Measurements from ENCODE around the gene MOG. TPM values are rescaled to one million over a fixed set of nuclear protein-coding genes. Genes with fewer than 3 reads are reported as not detected.

Gene MOG
- total RNA-seq, 6 experiments from 2014 or later, result not detected

DNA sequence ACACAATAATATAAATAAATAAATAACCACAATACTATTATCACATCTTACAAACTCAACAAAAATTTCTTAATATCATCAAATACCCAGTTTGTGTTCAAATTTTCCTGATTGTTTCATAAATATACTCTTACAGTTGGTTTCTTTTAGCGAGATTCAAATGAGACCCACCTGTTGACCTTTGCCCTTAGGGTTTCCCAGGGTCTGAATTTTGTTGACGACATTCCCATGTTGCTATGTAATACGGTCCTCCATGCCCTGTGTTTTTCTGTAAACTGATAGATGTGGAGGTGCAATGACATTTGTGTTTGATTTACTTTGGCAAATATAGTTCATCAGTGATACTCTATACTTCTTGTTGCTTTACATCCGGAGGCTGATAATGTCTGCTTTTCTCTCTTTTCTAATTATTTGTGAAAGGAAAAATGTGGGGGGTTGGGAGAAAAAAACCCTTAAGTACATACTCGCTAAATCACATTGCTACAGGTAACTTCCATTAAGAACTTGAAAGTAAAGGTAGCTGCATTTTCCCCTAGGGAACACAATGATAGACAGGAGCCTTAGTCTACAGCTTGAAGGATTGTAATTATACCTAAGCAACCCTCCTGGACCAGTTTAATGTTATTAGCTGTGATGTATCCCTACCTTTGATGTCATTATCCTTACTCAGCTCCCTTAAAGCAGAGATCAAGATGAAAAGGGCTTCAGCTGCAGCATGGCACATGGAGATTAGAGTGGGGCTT lies 6.6 kb downstream of the MOG start:
- H3K27ac ChIP-seq, result no peak overlapping the region
- TF ChIP-seq, protein P1, sequence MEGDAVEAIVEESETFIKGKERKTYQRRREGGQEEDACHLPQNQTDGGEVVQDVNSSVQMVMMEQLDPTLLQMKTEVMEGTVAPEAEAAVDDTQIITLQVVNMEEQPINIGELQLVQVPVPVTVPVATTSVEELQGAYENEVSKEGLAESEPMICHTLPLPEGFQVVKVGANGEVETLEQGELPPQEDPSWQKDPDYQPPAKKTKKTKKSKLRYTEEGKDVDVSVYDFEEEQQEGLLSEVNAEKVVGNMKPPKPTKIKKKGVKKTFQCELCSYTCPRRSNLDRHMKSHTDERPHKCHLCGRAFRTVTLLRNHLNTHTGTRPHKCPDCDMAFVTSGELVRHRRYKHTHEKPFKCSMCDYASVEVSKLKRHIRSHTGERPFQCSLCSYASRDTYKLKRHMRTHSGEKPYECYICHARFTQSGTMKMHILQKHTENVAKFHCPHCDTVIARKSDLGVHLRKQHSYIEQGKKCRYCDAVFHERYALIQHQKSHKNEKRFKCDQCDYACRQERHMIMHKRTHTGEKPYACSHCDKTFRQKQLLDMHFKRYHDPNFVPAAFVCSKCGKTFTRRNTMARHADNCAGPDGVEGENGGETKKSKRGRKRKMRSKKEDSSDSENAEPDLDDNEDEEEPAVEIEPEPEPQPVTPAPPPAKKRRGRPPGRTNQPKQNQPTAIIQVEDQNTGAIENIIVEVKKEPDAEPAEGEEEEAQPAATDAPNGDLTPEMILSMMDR (IDR thresholded peaks at IDR 0.05), result no peak
- no peak for TF ChIP-seq POLR2A (IDR thresholded peaks at IDR 0.05)
- no peaks in the 10 kb centered on the region for H3K9me3 ChIP-seq
- intact Hi-C loops (cut with DNase I), result no loop called here
- no peak for DNase-seq
- no peak overlapping the region for H3K4me3 ChIP-seq
- no peaks in the 10 kb centered on the region for H3K36me3 ChIP-seq
- no peaks in the 10 kb centered on the region for H3K27me3 ChIP-seq
- WGBS (ENCODE audit: insufficient coverage, low coverage, low lambda C conversion rate, missing lambda C conversion rate), result 38% methylated on average over 5 of the region's 5 CpGs
- ATAC-seq, result no peak
- H3K4me1 ChIP-seq, result no peaks in the 10 kb centered on the region

DNA sequence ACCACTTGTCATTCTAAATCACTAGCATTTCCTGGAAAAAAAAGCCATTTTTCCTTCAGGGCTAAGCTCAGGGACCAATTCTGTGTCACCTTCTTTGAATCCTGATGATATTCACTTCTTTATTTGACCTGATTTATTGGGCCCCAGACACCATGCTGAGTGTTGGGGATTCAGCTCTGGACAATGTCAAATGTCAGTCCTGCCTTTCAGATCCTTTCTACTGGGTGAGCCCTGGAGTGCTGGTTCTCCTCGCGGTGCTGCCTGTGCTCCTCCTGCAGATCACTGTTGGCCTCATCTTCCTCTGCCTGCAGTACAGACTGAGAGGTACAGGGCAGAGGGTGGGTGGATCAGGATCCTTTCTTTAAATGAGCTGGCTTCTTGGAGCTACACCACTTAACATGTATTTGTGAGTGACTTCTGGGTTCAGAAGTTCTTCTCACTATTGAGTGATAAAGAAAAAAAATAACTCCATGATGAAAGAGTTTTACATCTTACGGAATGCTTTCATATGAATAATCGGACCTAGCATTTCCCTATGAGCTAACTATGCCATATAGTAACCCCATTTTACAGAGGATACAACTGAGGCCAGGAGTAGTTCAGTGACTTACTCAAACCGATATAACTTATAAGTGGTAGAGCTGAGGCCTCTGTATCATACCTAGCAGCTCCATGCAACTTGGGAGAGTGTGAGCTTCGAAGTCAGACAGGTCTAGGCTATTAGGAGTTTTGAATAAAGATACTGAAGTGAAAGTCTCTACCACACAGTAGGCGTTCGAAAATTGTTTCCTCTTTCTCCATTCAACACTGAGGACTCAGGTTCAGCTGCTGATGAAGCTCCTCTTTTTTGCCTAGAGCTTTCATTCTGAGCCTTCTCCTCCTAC lies 9.3 kb downstream of the MOG start:
- intact Hi-C loops (cut with DNase I), result no loop called here

DNA sequence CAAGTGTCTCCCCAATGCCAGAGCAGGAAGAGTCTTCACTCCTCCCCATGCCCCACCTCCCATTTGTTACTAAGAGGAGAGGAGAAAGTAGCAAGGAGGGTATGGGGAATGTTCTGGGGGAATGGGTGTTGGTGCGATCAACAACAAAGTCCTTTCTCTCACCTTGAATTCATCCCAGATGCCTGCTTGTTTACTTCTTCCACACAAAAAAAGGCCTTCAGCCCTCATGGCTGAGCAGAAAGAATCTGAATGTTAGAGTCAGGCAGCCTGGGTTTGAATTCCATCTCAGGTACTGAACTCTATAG lies 9.9 kb downstream of the MOG start:
- DNase-seq (no peak), ATAC-seq (no peak)
- Histone ChIP-seq H3K27me3 (no peaks in the 10 kb centered on the region), H3K9me3 (no peaks in the 10 kb centered on the region), H3K4me1 (no peaks in the 10 kb centered on the region), H3K36me3 (no peaks in the 10 kb centered on the region), H3K27ac (no peak overlapping the region), H3K4me3 (no peak overlapping the region)
- no peak for TF ChIP-seq POLR2A (IDR thresholded peaks at IDR 0.05)
- TF ChIP-seq, protein P1 (IDR thresholded peaks at IDR 0.05), result no peak
- intact Hi-C loops (cut with DNase I), result no loop called here
- 60% methylated on average over 1 of the region's 1 CpG for WGBS (ENCODE audit: insufficient coverage, low coverage, low lambda C conversion rate, missing lambda C conversion rate)

More for the DNA sequence above, 9.3 kb downstream of the MOG start:
- Histone ChIP-seq H3K9me3 (no peaks in the 10 kb centered on the region), H3K4me1 (no peaks in the 10 kb centered on the region), H3K4me3 (no peak overlapping the region), H3K27me3 (no peaks in the 10 kb centered on the region), H3K27ac (no peak overlapping the region), H3K36me3 (no peaks in the 10 kb centered on the region)
- 71% methylated on average over 6 of the region's 8 CpGs for WGBS (ENCODE audit: insufficient coverage, low coverage, low lambda C conversion rate, missing lambda C conversion rate)
- ATAC-seq, result no peak
- no peak for DNase-seq
- no peak for TF ChIP-seq POLR2A (IDR thresholded peaks at IDR 0.05)
- TF ChIP-seq, protein P1 (IDR thresholded peaks at IDR 0.05), result no peak

DNA sequence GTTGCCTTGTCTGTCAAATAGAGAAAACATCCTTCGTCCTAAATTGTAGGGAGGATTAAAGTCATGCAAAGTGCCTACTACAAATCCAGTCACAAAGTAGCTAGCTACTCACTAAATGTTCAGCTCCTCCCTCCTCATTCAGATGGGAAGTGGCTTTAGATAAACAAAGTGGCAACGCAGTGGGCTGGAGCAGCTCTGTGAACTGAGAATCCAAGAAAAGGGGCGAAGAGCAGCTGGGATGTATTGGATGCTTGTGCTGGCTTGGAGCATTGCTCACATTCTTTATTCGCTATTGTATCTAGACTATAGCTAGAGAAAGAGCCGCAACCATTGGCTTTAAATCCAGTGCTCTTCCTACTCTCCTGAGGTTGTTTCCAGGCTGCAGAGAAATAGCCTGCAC lies 10.3 kb downstream of the MOG start:
- Histone ChIP-seq H3K27me3 (no peaks in the 10 kb centered on the region), H3K4me1 (no peaks in the 10 kb centered on the region), H3K36me3 (no peaks in the 10 kb centered on the region), H3K4me3 (no peak overlapping the region), H3K27ac (no peak overlapping the region), H3K9me3 (no peaks in the 10 kb centered on the region)
- ATAC-seq (no peak), DNase-seq (no peak)
- intact Hi-C loops (cut with DNase I), result no loop called here
- 25% methylated on average over 5 of the region's 5 CpGs for WGBS (ENCODE audit: insufficient coverage, low coverage, low lambda C conversion rate, missing lambda C conversion rate)
- no peak for TF ChIP-seq POLR2A (IDR thresholded peaks at IDR 0.05)
- TF ChIP-seq, protein P1 (IDR thresholded peaks at IDR 0.05), result no peak
